Right forelimb (tissue), 1 donor: ENCODE data around the gene MYO1E.

ENCODE experiments used
- DNase-seq: peaks from one replicate; pipeline ENCODE4 v3.0.0-alpha.2; 2018

MYO1E gene

GRCh38 chr15:59222906-59223550 is 149.6 kb downstream of the MYO1E start:
- DNase-seq: no peak

- no peak for DNase-seq
Observed at GRCh38 chr15:59221511-59222505, 150.9 kb downstream of the MYO1E start.

GRCh38 chr15:59218710-59219109 is 154.0 kb downstream of the MYO1E start:
- DNase-seq: no peak

- no peak for DNase-seq
Observed at GRCh38 chr15:59217876-59218498, 154.7 kb downstream of the MYO1E start.

GRCh38 chr15:59216911-59217310 is 155.8 kb downstream of the MYO1E start:
- DNase-seq: no peak

- no peak for DNase-seq
Observed at GRCh38 chr15:59210186-59210585, 162.5 kb downstream of the MYO1E start.

GRCh38 chr15:59208613-59209249 is 163.9 kb downstream of the MYO1E start:
- DNase-seq: no peak

GRCh38 chr15:59206623-59207183 is 166.0 kb downstream of the MYO1E start, which contains the start of gene LDHAL6B:
TSS of gene LDHAL6B (plus strand) at chr15:59206843. CDS start at chr15:59206941, 98 bp downstream.
- no peak for DNase-seq

- no peak for DNase-seq
Observed at GRCh38 chr15:59205839-59206622, 166.6 kb downstream of the MYO1E start.

GRCh38 chr15:59203657-59204056 is 169.0 kb downstream of the MYO1E start:
- DNase-seq: no peak

GRCh38 chr15:59203008-59203407 is 169.7 kb downstream of the MYO1E start:
- DNase-seq: no peak

GRCh38 chr15:59200560-59200959 is 172.1 kb downstream of the MYO1E start:
- DNase-seq: no peak

- DNase-seq: no peak
Observed at GRCh38 chr15:59199626-59200465, 172.8 kb downstream of the MYO1E start.

- DNase-seq: no peak
Observed at GRCh38 chr15:59197454-59197853, 175.2 kb downstream of the MYO1E start.

- DNase-seq: no peak
Observed at GRCh38 chr15:59196416-59196815, 176.3 kb downstream of the MYO1E start.

- no peak for DNase-seq
Observed at GRCh38 chr15:59194639-59195325, 177.9 kb downstream of the MYO1E start.

GRCh38 chr15:59191855-59192237 is 180.8 kb downstream of the MYO1E start:
- DNase-seq: no peak

GRCh38 chr15:59190291-59190690 is 182.4 kb downstream of the MYO1E start:
- DNase-seq: no peak

GRCh38 chr15:59189241-59189640 is 183.4 kb downstream of the MYO1E start:
- no peak for DNase-seq

- DNase-seq: no peak
Observed at GRCh38 chr15:59186501-59186900, 186.2 kb downstream of the MYO1E start.
